SK-N-SH (cell line): Measurements from ENCODE around the gene FCER1G. TPM values are rescaled to one million over a fixed set of nuclear protein-coding genes. Genes with fewer than 3 reads are reported as not detected.

Source experiments
- CTCF ChIA-PET: fragments of 300-600, 350-600 bp; formaldehyde crosslinking; extraction: SDS; loops from one replicate; lab custom pipeline; 2021; lab: Yijun Ruan, JAX
- POLR2A ChIA-PET: fragments of 350-600 bp; sonication (Branson Sonifier 250); formaldehyde crosslinking; extraction: SDS; loops from one replicate; lab custom pipeline; 2020; ENCODE audit warnings: antibody characterized with exemption, inconsistent platforms; lab: Yijun Ruan, JAX
- DNase-seq: peaks from one replicate; pipeline ENCODE4 v3.0.0; 2012
- H2AFZ ChIP-seq: fragments of 200-600 bp; sonication (generic); 2 replicates; pipeline ENCODE4 v1.8.1; 2016; ENCODE audit warnings: antibody characterized with exemption, mild to moderate bottlenecking, low read depth
- H3F3A ChIP-seq: fragments of 200-600 bp; sonication (generic); replicated peaks from 2 replicates; pipeline ENCODE3; 2016; ENCODE audit warnings: antibody characterized with exemption, mild to moderate bottlenecking; ENCODE audit not compliant: insufficient read depth
- H3K27ac ChIP-seq, 2 experiments: fragments of 200-500 bp in 1 of 2; fragments of 200-600 bp in 1 of 2; sonication (Bioruptor generic) in 1 of 2; sonication (generic), shearing (Covaris generic) in 1 of 2; 2 replicates each; pipeline versions ENCODE4 v1.5.1 to v1.6.1; 2014 to 2016; ENCODE audit warnings: low read depth in 2 of 2, inconsistent platforms in 1 of 2, low read length in 1 of 2, mild to moderate bottlenecking in 1 of 2, mixed read lengths in 1 of 2
- H3K27me3 ChIP-seq: fragments of 200-600 bp; sonication (generic), shearing (Covaris generic); 2 replicates; pipeline ENCODE4 v1.6.1; 2016; ENCODE audit warnings: mixed run types; ENCODE audit not compliant: insufficient read depth
- H3K36me3 ChIP-seq, 2 experiments: fragments of 200-500 bp in 1 of 2; fragments of 200-600 bp in 1 of 2; sonication (Bioruptor generic) in 1 of 2; sonication (generic) in 1 of 2; replicated peaks in 1 of 2; 2 replicates each; pipeline versions ENCODE3 to v1.5.1; 2014 to 2016; ENCODE audit warnings: low read length in 1 of 2, mild to moderate bottlenecking in 1 of 2; ENCODE audit not compliant: insufficient read depth in 2 of 2, control insufficient read depth in 1 of 2
- H3K4me1 ChIP-seq, 2 experiments: fragments of 200-500 bp in 1 of 2; fragments of 200-600 bp in 1 of 2; sonication (Bioruptor generic) in 1 of 2; sonication (generic), shearing (Covaris generic) in 1 of 2; 2 replicates each; pipeline versions ENCODE4 v1.5.1 to v1.6.1; 2014 to 2016; ENCODE audit warnings: low read depth in 1 of 2, low read length in 1 of 2, mixed run types in 1 of 2; ENCODE audit not compliant: insufficient read depth in 2 of 2, control insufficient read depth in 1 of 2
- H3K4me2 ChIP-seq: fragments of 200-600 bp; sonication (generic), shearing (Covaris generic); 2 replicates; pipeline ENCODE4 v1.6.1; 2017; ENCODE audit warnings: mixed run types
- H3K4me3 ChIP-seq, 2 experiments: fragments of 200-500 bp in 1 of 2; fragments of 200-600 bp in 1 of 2; sonication (Bioruptor generic) in 1 of 2; sonication (generic), shearing (Covaris generic) in 1 of 2; 2 replicates each; pipeline versions ENCODE4 v1.5.1 to v1.8.1; 2014 to 2016; ENCODE audit warnings: low read depth in 2 of 2, inconsistent platforms in 1 of 2, low read length in 1 of 2, mild to moderate bottlenecking in 1 of 2, mixed read lengths in 1 of 2, moderate library complexity in 1 of 2
- H3K79me2 ChIP-seq: fragments of 200-600 bp; sonication (generic); 2 replicates; pipeline ENCODE4 v1.8.1; 2017; ENCODE audit warnings: mild to moderate bottlenecking; ENCODE audit not compliant: insufficient read depth
- H3K9ac ChIP-seq: fragments of 200-600 bp; sonication (generic); 2 replicates; pipeline ENCODE4 v1.6.1; 2017; ENCODE audit warnings: mixed run types
- H3K9me2 ChIP-seq: fragments of 200-600 bp; sonication (generic); 2 replicates; pipeline ENCODE4 v1.6.1; 2017; ENCODE audit warnings: mixed run types
- H3K9me3 ChIP-seq: fragments of 200-600 bp; sonication (generic); 2 replicates; pipeline ENCODE4 v1.6.1; 2017; ENCODE audit warnings: mixed run types, mild to moderate bottlenecking, moderate library complexity
- H4K20me1 ChIP-seq: fragments of 200-600 bp; sonication (generic); 2 replicates; pipeline ENCODE4 v1.6.1; 2017; ENCODE audit warnings: mild to moderate bottlenecking, mixed run types; ENCODE audit not compliant: insufficient read depth
- CHD2 ChIP-seq: fragments of 150-350 bp; IDR thresholded peaks from 2 replicates; pipeline ENCODE4 v1.6.1; 2018; ENCODE audit warnings: low read length; ENCODE audit not compliant: partially characterized antibody
- FOSL2 ChIP-seq: IDR thresholded peaks from 2 replicates; pipeline ENCODE4 v1.4.0; 2012; ENCODE audit warnings: low read depth, mild to moderate bottlenecking, moderate library complexity, borderline replicate concordance
- FOXJ3 ChIP-seq: sonication (generic); formaldehyde crosslinking; IDR thresholded peaks from 2 replicates; pipeline ENCODE4 v1.5.1; 2020; ENCODE audit warnings: mild to moderate bottlenecking, missing genetic modification reagents
- GABPA ChIP-seq: IDR thresholded peaks from 2 replicates; pipeline ENCODE4 v1.4.0; 2012; ENCODE audit warnings: low read depth, mild to moderate bottlenecking
- GATA2 ChIP-seq: sonication (generic); formaldehyde crosslinking; IDR thresholded peaks from 2 replicates; pipeline ENCODE4 v1.5.0; 2020; ENCODE audit warnings: mild to moderate bottlenecking, missing genetic modification reagents
- NRF1 ChIP-seq: IDR thresholded peaks from 2 replicates; pipeline ENCODE4 v1.6.1; 2012; ENCODE audit warnings: low read depth, mild to moderate bottlenecking, low read length
- RAD21 ChIP-seq: IDR thresholded peaks from 2 replicates; pipeline ENCODE4 v1.6.1; 2012; ENCODE audit warnings: mild to moderate bottlenecking, low read length
- YY1 ChIP-seq: IDR thresholded peaks from 2 replicates; pipeline ENCODE4 v1.4.0; 2012; ENCODE audit warnings: low read depth, mild to moderate bottlenecking
- WGBS: methylation state at CpG from one replicate; pipeline ENCODE4 v1.1.6; 2017; ENCODE audit warnings: low lambda C conversion rate; 5-methylcytosine and 5-hydroxymethylcytosine counted together
- polyA plus RNA-seq, 3 experiments: library from polyadenylated mRNA; depleted of rRNA; stranded (reverse); fragments of >200 nt; gene quantifications; 2 replicates each; pipeline ENCODE4 v1.2.3, GENCODE V29; 2012
- TF ChIP-seq, protein P1 (sequence below): fragments of 200-600 bp; sonication (generic); IDR thresholded peaks from 2 replicates; pipeline ENCODE4 v1.6.1; 2017; ENCODE audit warnings: antibody characterized with exemption, mild to moderate bottlenecking, moderate library complexity
- TF ChIP-seq, protein P2 (sequence below): IDR thresholded peaks from 2 replicates; pipeline ENCODE4; 2012
- TF ChIP-seq, protein P3 (sequence below): fragments of 150-350 bp; IDR thresholded peaks from 2 replicates; pipeline ENCODE4 v1.6.1; 2016; ENCODE audit warnings: mild to moderate bottlenecking, low read depth, low read length

FCER1G gene
- polyA plus RNA-seq, 1 of the 3 experiments (the other 2 are of a cell fraction): 0.61 TPM

DNA sequence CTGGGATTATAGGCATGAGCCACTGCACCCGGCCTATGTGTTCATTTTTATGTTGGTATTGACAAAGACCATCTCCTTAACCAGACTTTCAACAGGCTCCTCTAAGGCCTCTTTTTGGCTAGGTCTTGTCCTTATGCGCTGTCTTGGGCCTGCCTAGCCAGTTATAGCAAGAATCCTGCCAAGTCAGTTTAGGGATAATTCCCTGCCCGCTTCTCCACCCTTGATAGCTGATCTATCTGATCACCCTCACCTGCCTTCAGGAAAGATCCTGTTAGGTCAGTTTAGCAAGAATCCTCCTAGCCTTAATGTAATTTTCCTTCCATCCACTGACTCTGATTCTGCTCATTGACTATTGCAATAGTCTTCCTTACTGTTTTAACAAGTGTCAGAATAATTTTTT, 35.4 kb upstream of the FCER1G start:
- Histone ChIP-seq H3K4me1 (peaks cover 0 to 18% of the 10 kb centered on the region in 2 experiments; a peak in 1 of 4 replicates), H3K36me3 (peaks cover 6 to 11% of the 10 kb centered on the region in 2 experiments), H3K4me3 (no peak overlapping the region), H3K9me2 (no peaks in the 10 kb centered on the region), H3K27ac (no peak overlapping the region), H2AFZ (no peak overlapping the region), H3K9me3 (no peaks in the 10 kb centered on the region), H3K27me3 (no peaks in the 10 kb centered on the region), H4K20me1 (no peaks in the 10 kb centered on the region), H3K4me2 (no peak overlapping the region), H3K79me2 (peaks cover 17% of the 10 kb centered on the region), H3F3A (peaks cover 10% of the 10 kb centered on the region), H3K9ac (no peak overlapping the region)
- TF ChIP-seq YY1 (no peak), FOXJ3 (CRISPR knock-in tag) (no peak), GATA2 (CRISPR knock-in tag) (no peak), GABPA (no peak), NRF1 (no peak)
- TF ChIP-seq, protein P1, sequence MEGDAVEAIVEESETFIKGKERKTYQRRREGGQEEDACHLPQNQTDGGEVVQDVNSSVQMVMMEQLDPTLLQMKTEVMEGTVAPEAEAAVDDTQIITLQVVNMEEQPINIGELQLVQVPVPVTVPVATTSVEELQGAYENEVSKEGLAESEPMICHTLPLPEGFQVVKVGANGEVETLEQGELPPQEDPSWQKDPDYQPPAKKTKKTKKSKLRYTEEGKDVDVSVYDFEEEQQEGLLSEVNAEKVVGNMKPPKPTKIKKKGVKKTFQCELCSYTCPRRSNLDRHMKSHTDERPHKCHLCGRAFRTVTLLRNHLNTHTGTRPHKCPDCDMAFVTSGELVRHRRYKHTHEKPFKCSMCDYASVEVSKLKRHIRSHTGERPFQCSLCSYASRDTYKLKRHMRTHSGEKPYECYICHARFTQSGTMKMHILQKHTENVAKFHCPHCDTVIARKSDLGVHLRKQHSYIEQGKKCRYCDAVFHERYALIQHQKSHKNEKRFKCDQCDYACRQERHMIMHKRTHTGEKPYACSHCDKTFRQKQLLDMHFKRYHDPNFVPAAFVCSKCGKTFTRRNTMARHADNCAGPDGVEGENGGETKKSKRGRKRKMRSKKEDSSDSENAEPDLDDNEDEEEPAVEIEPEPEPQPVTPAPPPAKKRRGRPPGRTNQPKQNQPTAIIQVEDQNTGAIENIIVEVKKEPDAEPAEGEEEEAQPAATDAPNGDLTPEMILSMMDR: no peak
- TF ChIP-seq, protein P2, sequence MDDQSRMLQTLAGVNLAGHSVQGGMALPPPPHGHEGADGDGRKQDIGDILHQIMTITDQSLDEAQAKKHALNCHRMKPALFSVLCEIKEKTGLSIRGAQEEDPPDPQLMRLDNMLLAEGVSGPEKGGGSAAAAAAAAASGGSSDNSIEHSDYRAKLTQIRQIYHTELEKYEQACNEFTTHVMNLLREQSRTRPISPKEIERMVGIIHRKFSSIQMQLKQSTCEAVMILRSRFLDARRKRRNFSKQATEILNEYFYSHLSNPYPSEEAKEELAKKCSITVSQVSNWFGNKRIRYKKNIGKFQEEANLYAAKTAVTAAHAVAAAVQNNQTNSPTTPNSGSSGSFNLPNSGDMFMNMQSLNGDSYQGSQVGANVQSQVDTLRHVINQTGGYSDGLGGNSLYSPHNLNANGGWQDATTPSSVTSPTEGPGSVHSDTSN: no peak
- TF ChIP-seq, protein P3, sequence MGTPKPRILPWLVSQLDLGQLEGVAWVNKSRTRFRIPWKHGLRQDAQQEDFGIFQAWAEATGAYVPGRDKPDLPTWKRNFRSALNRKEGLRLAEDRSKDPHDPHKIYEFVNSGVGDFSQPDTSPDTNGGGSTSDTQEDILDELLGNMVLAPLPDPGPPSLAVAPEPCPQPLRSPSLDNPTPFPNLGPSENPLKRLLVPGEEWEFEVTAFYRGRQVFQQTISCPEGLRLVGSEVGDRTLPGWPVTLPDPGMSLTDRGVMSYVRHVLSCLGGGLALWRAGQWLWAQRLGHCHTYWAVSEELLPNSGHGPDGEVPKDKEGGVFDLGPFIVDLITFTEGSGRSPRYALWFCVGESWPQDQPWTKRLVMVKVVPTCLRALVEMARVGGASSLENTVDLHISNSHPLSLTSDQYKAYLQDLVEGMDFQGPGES: no peak
- ChIA-PET POLR2A (no interaction called here), CTCF (interaction anchor here (0.9 to 5.6 kb wide), 3 partner anchors 13 to 202 kb away, joined by 3 to 32 read pairs (median 5); no protein-coding TSS in a partner anchor)
- WGBS: 91% methylated on average over 3 of the region's 3 CpGs
- DNase-seq: no peak

DNA sequence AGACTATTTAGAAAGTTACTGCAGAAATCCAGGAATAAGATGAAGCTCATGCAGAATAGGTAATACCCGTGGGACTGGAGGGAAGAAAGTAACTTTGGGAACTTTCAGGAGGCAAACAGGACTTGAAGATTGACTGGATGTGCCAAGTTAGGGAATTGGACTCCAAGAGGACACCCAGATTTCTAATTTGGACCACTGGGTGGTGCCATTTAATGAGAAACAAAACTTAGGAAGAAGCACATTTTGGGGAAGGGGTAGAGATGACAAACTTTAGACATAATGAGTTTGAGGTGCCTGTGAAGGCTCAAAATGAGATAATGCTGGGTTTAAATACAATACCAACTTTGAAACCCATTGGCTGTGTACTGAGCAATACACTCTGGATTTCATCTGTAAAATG, 34.5 kb upstream of the FCER1G start:
- POLR2A ChIA-PET: no interaction called here
- no peaks in the 10 kb centered on the region for H4K20me1 ChIP-seq
- CTCF ChIA-PET: interaction anchor here (0.7 to 5.6 kb wide), 4 partner anchors 12 to 193 kb away, joined by 3 to 32 read pairs (median 6); partner anchors contain the start of gene PPOX

More for the DNA sequence above, 34.5 kb upstream of the FCER1G start:
- no peak for DNase-seq
- Histone ChIP-seq H2AFZ (no peak overlapping the region), H3K27ac (no peak overlapping the region)
- TF ChIP-seq, protein P1: peak; percentile 50
- TF ChIP-seq FOSL2 (no peak), RAD21 (peak; percentile 38; the same call in 1 of the 2 replicates), CHD2 (no peak)
- TF ChIP-seq, all 33 proteins: peak for 2
- H3K9me3 ChIP-seq: no peaks in the 10 kb centered on the region
- 23% methylated on average over 1 of the region's 1 CpG for WGBS
- H3K79me2 ChIP-seq: peaks cover 16% of the 10 kb centered on the region
- no peaks in the 10 kb centered on the region for H3K9me2 ChIP-seq
- H3K27me3 ChIP-seq: no peaks in the 10 kb centered on the region
- no peak overlapping the region for H3K4me3 ChIP-seq
- no peak overlapping the region for H3K4me2 ChIP-seq
- H3K9ac ChIP-seq: no peak overlapping the region
- H3F3A ChIP-seq: peaks cover 10% of the 10 kb centered on the region
- peaks cover 0 to 21% of the 10 kb centered on the region in 2 experiments; a peak in 2 of 4 replicates for H3K4me1 ChIP-seq
- H3K36me3 ChIP-seq: peaks cover 0 to 2% of the 10 kb centered on the region in 2 experiments
